GM10266 (cell line): ENCODE data around the gene BTNL9.
A peak's percentile ranks its signal among the peaks of the same experiment; 100 is the strongest.

Experiments
- DNase-seq: peaks from one replicate; pipeline ENCODE4 v3.0.0; 2012; ENCODE audit errors: extremely low spot score
- CTCF ChIP-seq: IDR thresholded peaks from 2 replicates; pipeline ENCODE4 v1.5.1; 2012; ENCODE audit warnings: mild to moderate bottlenecking, low read depth; ENCODE audit not compliant: control insufficient read depth, insufficient read depth; ENCODE audit errors: missing control alignments

BTNL9 gene

GRCh38 chr5:181052672-181053487 is 12.8 kb downstream of the BTNL9 start:
- no peak for DNase-seq
- TF ChIP-seq CTCF: no peak

DNA sequence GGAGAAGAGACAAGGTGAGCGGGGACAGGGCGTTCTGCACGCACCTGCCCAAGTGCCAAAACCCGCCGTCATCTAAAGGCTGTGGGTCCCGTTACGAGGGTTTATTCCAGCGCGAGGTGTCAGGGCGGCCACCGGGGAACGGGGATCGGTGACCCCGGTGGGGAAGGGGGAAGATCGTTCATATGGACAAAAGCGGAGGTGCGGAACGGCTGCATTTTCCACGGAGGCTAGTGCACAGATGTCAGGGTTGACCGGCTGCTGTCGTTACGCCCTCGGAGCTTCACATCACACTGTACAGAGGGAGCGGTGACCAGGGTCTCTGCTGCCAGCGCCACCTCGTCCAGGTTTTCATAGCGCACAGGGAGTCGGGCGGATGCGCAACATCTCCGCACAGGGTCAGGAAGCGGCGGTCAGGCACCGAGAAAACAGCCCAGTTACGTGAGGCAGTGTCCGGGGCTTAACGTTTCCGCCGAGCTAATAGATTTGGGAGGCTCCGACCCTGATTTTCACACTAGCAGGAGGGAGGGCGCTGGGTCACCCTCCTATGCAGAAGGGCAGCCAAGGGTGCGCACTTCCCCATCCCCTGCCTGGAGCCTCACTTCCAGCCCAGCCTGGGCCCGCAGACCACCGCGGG is 13.5 kb downstream of the BTNL9 start:
- peak; percentile 50 for DNase-seq
- TF ChIP-seq CTCF: no peak

GRCh38 chr5:181054138-181054537 is 14.1 kb downstream of the BTNL9 start:
- peak; percentile 47 for DNase-seq
- TF ChIP-seq CTCF: no peak

- no peak for TF ChIP-seq CTCF
- peak; percentile 32 for DNase-seq
Observed at GRCh38 chr5:181054871-181055459, 14.9 kb downstream of the BTNL9 start.

GRCh38 chr5:181056431-181056830 is 16.4 kb downstream of the BTNL9 start:
- DNase-seq: no peak

DNA sequence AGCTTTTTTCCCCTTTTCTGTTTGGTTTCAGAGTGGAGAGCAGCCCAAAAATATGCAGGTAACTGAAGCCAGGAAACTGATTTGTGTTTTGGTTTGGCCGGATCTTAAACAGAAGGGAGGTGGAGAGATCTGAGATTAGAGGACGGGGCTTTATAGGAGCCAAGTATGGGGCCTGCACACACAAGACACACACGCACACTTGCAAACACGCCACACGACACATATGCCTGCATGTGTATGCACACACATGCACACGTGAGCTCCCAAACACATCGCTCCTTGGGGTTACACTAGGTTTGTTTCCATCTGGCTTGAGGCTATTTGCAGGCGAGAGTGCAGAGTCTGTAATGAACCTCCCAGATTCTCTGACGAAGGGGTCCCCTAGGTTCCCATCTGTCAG is 18.3 kb downstream of the BTNL9 start:
- TF ChIP-seq CTCF: no peak
- DNase-seq: no peak

More at GRCh38 chr5:181056431-181056830, 16.4 kb downstream of the BTNL9 start:
- TF ChIP-seq CTCF: no peak
